ENCODE measurements around the gene PCMT1.

DNA sequence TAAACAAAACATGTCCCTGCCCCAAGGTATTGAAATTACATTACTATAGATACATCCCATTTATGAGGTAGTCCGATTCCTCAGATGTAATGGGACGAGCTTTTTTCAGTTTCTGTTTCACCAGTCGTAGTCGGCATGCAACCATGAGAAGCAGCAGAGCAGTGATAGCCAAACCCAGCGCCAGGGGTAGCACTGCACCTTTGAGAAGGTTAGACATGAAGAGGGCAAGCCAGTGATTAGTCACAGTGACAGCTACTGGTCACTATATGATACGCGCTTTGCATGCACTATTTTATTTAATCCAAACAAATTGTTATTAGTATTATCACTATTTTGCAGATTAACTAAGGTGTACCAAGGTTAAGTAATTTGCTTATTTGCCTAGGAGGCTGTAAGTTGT is 71.0 kb downstream of the PCMT1 start:
- TF ChIP-seq, protein P1, sequence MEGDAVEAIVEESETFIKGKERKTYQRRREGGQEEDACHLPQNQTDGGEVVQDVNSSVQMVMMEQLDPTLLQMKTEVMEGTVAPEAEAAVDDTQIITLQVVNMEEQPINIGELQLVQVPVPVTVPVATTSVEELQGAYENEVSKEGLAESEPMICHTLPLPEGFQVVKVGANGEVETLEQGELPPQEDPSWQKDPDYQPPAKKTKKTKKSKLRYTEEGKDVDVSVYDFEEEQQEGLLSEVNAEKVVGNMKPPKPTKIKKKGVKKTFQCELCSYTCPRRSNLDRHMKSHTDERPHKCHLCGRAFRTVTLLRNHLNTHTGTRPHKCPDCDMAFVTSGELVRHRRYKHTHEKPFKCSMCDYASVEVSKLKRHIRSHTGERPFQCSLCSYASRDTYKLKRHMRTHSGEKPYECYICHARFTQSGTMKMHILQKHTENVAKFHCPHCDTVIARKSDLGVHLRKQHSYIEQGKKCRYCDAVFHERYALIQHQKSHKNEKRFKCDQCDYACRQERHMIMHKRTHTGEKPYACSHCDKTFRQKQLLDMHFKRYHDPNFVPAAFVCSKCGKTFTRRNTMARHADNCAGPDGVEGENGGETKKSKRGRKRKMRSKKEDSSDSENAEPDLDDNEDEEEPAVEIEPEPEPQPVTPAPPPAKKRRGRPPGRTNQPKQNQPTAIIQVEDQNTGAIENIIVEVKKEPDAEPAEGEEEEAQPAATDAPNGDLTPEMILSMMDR (IDR thresholded peaks at IDR 0.05): no peak
- TF ChIP-seq POLR2AphosphoS5 (IDR thresholded peaks at IDR 0.05): no peak
